Brain pericyte (primary cell): ENCODE data around the gene FRZB.

ENCODE experiments used
- DNase-seq: peaks from one replicate; pipeline ENCODE4 v3.0.0-alpha.2; 2012; ENCODE audit warnings: low read depth, low spot score

The FRZB gene

DNA sequence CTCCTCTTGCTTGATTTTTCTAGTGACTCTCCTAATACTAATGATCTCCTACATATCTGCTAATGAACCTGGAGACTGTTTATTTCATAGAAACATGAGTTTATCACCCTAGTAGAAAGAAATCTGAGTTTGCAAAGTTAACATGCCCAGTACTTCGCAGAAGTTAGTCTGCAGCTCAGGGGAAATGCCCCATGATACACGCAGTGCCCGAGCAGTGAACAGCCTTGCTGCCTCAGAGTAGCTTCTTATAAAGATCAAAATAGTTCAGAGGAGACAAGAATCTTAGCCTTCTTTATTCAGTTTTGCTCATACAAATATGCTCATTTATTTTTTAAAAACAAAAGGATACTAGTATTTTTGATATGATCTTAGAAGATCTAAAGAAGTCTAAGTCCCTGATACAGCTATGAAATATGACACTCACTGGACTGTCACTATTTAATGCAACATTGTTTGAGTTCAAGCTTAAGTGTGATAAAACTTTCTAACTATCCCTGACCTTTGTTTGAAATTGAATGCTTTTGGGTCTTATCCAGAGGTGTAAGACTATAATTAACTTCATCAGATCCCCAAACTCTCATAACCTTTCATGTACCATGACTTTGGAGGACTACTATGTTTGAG lies 20.5 kb downstream of the FRZB start:
- no peak for DNase-seq

GRCh38 chr2:182836451-182836850 lies 30.0 kb downstream of the FRZB start:
- no peak for DNase-seq

GRCh38 chr2:182834293-182834692 lies 32.1 kb downstream of the FRZB start:
- no peak for DNase-seq

- no peak for DNase-seq
Measured at GRCh38 chr2:182833084-182833854, 33.2 kb downstream of the FRZB start.

DNA sequence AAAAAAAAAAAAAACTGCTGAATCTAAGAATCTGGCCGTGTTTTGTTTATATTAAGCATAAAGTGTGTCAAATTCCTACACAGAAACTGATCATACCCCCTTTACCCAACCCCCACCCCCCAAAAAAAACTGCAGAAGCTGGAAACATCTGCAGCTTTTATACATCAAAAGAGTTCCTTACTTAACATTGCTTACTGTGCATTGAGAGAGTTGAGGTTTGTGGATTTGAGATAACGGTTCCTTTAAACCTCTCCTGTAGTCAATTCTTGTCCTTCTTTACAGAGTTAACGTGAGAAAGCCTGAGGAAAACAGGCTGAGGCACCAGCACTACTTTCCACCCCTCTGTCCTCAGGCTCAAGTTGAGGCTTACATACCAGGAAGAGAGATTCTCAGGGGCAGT lies 34.5 kb downstream of the FRZB start:
- DNase-seq, result no peak

DNA sequence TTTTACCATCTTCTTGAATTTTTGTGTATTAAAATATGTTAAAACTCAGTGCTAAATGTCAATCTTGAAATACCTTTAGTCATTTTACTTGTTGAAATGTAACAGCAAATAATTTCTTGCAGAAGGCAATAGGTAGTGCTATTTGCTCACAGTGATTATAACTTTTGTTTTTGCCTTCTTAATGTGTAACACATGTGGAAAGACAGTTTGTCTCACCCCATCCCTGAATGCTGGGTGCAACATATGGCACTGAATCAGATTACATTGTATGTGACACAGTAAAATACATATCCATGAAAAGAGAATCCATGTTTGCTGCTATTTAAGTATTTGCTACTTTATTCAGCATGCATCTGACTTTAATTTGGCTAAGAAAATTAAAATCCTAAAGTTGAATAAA lies 35.3 kb downstream of the FRZB start:
- DNase-seq, result no peak

- peak; percentile 32 for DNase-seq
Measured at GRCh38 chr2:182827182-182827879, 39.1 kb downstream of the FRZB start.

DNA sequence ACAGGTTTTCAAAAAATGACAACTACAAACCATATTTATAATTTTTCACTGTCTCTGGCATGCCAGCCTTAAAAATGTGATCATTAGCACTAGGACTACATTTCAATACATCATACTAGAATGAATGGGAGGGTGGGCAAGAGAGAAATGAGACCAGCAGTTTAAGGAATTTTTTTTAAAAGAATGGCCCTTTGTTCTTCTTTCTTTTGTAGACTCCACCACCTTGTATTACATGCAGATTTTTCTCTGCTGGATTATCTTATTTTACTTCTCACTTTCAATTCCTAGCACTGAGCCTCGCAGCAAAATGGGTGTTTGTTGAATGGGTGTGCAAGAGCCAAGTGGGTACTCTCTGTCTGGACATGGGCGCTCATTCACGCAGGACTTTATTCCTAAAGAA lies 39.9 kb downstream of the FRZB start:
- no peak for DNase-seq

- DNase-seq, result no peak
Measured at GRCh38 chr2:182826064-182826463, 40.4 kb downstream of the FRZB start.

DNA sequence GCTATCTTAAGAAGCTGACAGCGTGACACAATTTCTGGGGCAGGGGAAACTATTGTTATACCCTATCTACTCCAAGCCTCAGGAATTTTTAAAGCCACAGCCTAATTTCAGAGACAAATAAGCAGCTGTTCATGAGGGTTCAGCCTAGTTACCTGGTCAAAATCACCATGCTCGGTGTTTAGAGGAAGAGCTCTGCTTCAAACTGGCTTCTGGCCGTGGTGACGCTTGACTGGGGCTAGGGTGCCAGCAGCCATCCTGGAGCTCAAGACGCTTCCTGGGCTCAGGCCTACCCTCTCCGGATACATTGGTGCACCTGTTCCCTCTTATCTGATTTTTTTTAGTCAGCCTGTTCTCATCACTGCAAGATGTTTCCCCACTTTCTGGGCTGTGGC lies 41.7 kb downstream of the FRZB start:
- no peak for DNase-seq

- no peak for DNase-seq
Measured at GRCh38 chr2:182824056-182824766, 42.2 kb downstream of the FRZB start.

DNA sequence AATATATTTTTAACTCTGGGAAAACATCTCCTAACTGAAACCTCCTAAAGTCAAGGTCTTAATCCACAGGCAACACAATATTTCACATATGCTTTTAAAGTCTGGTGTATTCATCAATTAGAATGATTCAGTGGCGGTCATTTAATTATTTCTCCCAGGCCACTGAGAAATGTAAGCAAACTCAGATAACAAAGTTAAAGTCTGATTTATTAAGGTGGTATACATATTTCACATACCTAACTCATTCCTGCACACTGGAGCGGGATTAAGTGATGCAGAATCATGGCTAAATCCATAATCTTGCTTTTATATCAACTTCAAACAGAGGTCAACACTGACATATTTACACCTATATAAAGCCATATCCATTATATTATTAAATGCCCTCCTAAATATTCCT lies 43.7 kb downstream of the FRZB start:
- no peak for DNase-seq

- no peak for DNase-seq
Measured at GRCh38 chr2:182821182-182821581, 45.3 kb downstream of the FRZB start.

DNA sequence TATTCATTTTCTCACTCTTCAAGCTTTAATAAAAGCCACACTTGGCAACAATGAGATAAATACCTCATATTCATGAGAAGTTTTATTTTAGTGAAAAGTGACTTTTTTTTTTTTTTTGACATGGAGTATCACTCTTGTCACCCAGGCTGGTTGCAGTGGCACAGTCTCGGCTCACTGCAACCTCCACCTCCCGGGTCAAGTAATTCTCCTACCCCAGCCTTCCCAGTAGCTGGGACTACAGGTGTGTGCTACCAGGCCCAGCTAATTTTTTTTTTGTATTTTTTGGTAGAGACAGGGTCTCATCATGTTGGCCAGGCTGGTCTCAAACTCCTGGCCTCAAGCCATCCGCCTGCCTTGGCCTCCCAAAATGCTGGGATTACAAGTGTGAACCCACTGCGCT lies 47.0 kb downstream of the FRZB start:
- no peak for DNase-seq

DNA sequence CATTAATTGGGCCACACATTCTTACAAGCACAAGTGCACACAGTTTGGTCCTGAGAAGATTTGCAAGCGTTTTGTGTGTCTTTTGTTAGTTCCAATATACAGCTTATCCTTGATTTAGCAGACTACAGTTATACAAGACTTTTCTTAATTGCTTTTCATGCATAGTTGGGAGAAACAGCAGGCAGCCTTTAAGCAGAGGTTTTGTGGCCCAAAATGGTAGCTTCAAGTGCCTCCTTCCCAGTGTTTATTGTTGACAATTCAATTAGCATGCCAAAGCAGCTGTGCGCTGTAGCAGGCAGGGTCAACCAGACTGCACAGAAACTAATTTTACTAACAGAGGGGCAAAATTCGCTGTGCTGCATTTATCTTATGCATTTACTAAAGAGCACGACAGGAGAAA lies 47.5 kb downstream of the FRZB start:
- no peak for DNase-seq

- no peak for DNase-seq
Measured at GRCh38 chr2:182818501-182818900, 47.9 kb downstream of the FRZB start.

DNA sequence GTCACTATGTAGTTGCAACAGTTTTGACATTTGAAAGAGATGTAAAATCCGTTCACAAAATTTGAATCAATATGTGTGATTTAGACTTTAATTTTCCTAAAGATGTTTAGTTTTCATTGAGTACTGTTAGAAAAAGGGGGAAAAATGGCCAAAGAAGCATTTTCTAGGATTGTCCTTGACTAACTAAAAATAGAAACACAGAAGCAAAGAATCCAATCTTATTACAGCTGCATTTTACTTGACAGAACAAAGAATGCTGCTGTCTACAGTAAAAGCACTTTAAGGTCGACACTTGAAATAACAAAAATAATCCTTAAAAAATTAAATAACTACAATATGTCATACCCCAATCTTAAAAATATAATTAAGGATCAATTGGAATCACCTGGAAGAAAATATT lies 48.9 kb downstream of the FRZB start:
- DNase-seq, result no peak

DNA sequence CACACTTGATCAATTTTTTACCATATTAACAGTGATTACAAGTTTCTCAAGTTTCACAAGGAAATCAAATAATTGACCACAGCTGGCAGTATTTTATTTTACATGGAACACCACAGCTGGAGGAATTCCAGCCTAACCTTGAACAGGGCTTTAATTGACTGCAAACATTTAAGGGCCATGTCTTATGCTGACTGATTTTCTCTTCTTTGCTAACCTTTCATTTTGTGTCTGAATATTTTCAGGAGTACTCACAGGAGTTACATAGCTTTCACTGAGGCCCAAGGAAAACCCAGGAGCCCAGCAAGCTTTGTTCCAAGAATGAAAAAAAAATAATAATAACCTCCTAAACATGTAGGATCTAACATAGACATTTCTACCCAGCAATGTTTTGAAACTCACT lies 49.6 kb downstream of the FRZB start:
- no peak for DNase-seq

DNA sequence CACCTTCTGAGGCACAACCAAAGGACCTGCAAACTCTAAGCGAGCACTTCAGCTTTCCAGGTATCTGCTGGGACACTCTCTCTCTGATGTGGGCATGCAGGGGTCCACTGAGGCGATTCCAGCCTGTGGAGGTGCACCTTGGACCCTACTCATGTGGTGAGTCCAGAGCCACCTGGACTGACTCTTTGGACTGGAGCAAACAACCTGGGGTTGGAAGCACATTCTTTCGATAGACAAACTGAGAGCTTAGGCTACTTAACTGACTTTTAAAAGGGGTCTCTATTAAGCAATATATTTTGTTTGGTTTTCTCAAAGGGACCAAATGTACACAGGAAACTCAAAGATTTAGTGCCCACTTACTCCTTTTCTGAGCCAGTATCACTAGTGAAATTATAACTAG lies 51.6 kb downstream of the FRZB start:
- no peak for DNase-seq

DNA sequence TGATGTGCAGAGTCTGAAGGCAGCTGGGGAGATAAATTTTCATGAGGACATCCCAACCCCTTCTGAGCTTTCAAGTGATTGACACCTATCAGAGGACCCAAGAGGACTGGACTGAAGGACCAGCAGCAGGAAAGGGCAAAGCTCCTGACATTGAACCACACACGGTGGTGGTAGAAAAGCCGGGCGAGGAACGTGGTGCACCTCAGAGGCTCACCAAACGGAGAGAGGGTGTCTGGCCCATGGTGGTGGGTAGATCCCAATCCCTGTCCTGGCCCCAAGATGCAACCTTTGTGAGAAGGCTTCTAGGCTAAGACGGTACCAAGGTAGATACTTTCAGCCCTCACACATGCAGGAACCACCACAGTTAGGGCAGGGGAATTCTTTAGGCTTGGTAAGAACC lies 52.1 kb downstream of the FRZB start:
- DNase-seq, result no peak

GRCh38 chr2:182810087-182810486 lies 56.4 kb downstream of the FRZB start:
- DNase-seq, result no peak

DNA sequence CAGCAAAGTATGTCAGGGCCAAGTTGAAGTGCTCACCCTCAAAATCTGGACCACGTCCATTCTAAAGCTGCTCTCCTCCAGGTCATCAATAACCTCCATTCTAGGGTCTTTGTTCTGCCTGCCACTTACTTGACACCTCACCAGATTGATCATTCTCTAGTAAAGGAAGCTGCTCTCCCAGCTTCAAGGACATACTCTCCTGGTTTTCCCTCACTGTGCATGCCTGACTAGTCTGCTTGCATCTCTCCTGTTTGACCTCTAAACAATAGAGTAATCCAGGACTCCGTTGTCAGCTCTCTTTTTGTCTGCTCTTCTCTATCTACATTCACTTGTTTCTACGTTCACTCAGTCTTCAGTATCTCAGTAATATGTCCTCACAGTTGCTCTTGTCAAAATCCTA lies 59.1 kb downstream of the FRZB start:
- DNase-seq, result no peak
